GM19468 (cell line): Measurements from ENCODE around the gene PTPN13.

Source experiments
- ATAC-seq: cut with Tn5 transposase; IDR thresholded peaks from one replicate; pipeline ENCODE4 v1.9.1; 2021; ENCODE audit warnings: mild to moderate bottlenecking, moderate library complexity, moderate number of reproducible peaks; ENCODE audit not compliant: unreplicated experiment; ENCODE audit errors: extremely low read depth

The PTPN13 gene

GRCh38 chr4:86809809-86810208 is 215.7 kb downstream of the PTPN13 start:
- no peak for ATAC-seq

DNA sequence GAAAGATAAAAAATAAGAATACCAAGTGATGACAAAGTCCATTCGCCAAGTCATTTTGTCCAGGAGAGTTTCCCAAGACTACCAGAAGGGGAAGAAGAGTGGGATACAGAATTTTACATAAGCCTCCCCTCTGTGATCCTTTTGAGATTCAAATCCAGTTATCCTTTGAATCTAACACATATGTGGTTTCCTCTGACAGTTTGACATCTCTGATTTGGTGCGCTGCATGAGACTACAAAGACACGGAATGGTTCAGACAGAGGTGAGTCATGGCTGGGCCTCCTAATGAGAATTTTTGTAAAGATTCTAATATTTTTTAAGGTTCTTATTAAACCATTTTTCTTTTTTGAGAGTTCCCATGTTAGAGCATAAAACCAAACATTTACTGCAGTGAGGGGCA is 216.7 kb downstream of the PTPN13 start:
- ATAC-seq: no peak

DNA sequence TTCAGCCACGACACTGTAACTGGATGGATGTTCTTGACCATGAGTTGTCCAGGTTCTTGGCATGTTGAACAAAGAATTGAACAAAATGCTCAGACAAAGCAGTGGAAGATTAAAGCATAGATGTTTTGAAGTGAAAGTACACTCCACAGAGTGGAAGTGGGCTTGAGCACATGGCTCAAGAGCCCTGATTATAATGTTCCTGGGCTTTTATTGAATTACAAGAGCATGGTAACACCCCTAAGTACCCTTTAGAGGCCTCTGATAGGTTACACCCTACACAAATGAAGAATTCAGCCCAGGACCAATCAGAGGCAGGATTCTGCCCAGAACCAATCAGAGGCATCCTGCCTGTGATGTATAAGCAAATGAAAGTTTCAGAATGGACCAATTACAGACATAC is 221.5 kb downstream of the PTPN13 start:
- ATAC-seq: no peak

DNA sequence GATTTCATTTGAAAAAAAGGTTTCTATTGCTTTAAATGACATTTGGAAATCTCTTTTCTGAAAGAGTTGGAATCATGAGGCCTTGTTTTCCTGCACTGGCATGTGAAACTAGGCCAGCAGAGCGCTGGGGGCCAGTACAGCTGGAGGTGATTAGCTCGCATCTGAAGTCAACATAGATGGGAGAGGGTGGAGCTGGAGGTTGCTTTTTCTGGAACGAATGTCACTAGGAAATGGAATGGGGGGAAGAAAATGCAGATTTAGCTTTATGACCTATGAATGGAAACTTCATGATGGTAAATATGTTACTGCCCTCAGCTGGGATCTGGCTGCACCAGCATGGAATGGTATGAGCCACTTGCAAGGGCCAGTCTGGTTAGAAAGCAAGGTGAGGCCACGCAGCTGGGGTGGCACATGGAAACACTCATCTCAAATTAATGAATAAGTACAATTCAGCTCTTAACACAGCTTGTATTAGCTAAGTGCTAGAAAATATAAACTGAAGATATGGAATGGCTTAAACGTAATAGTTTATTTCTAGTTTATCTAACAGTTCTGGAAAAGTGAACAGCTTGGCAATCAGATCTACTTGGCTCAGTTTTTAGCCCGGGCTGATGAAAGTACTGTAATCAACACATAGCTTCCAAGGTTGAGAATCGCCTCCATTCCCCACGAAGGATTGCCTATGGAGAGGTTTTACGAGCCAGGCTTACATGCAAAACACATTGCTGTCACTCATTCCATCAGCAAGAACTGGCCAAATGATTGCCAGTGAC is 222.6 kb downstream of the PTPN13 start:
- no peak for ATAC-seq

GRCh38 chr4:86818211-86818610 is 224.1 kb downstream of the PTPN13 start:
- ATAC-seq: no peak

GRCh38 chr4:86818841-86819240 is 224.7 kb downstream of the PTPN13 start:
- ATAC-seq: no peak

DNA sequence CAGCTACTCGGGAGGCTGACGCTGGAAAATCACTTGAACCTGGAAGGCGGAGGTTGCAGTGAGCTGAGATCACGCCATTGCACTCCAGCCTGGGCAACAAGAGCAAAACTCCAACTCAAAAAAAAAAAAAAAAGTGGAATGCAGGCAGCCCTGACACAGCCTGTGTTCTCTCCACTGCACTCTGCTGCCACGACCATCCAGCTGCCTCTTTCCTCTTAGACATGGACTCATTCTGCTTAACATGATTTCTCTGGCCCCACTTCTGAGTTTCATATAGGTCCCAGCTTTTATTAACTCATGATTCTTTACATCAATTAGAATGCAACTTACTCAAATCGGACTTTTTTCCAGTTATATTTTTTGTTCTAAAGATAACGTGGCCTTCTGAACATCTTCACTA is 225.4 kb downstream of the PTPN13 start:
- no peak for ATAC-seq

- ATAC-seq: no peak
Observed at GRCh38 chr4:86821151-86821550, 227.0 kb downstream of the PTPN13 start.

GRCh38 chr4:86822136-86822535 is 228.0 kb downstream of the PTPN13 start:
- ATAC-seq: no peak

DNA sequence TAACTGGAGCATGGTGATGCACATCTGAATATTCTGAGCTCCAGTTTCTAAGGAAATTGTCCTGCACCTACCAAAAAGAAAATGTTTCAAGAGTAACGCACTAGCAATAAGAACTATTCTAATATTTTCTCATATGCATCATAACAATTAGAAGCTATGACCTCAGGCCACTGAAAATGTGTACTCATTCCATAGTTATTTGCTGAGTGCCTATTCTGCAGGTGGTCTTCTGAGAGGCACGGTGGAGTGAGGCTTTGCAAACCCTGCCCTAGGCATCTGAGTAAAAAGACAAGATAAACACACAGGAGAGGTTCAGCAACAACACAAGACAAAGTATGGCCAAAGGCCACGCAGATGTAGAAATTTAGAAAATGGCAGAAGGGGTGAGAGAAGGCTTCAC is 231.4 kb downstream of the PTPN13 start:
- ATAC-seq: no peak

- no peak for ATAC-seq
Observed at GRCh38 chr4:86831262-86832130, 237.4 kb downstream of the PTPN13 start.

- no peak for ATAC-seq
Observed at GRCh38 chr4:86833615-86834014, 239.5 kb downstream of the PTPN13 start.

GRCh38 chr4:86834901-86835300 is 240.8 kb downstream of the PTPN13 start:
- no peak for ATAC-seq

GRCh38 chr4:86835677-86836076 is 241.6 kb downstream of the PTPN13 start:
- ATAC-seq: no peak

DNA sequence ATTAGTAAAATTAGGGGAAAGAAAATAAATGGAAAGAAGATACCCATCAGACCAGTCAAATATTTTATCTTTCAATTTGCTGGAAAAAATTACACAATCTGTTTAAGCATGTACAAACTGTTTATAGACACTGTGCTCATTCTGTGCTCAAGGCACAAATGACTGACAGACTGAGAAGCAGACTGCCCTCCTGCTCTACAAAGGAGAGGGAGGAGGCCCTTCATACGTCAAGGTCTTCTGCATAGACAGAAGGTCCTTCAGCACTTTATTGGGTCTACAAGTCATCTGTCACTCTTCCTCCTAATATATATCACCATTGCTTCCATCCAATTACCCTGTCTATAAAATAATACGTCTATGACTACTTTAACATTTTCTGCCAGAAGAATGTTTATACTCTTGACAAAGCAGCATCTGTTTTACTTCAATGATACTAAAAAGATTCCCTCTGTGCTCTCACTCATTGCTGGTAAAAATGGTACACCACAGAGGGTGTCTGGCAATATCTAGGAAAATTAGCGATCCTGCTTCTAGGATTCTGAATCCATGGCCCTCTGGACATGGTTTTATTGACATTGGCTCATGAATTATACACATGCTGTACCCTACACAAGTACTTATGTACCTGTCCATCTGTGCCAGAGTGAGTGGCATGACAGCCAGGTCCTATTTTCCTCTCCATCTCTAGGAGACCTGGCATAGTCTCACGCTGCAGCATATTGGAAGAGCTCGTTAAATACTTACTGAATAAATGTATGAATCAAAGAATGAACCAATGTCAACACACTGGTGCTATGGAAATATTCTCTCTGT is 243.8 kb downstream of the PTPN13 start:
- ATAC-seq: no peak

- no peak for ATAC-seq
Observed at GRCh38 chr4:86840858-86841257, 246.7 kb downstream of the PTPN13 start.

DNA sequence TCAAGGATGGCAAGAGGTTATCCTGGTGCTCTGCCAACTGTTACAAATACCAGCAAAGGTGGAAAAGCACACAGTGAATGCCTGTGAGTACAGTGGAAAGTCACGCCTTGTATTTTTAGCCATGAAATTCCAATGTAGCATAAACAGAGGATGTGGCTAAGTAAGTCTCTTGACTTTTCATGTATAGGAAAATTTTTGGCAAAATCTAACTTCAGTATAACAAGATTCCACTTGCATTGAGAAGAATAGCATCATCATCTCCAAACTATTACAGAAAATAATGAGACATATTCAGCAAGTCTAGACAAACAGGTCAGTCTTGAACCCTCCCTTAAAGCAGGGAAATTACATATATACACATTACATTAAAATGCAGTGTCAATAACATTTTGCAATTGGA is 247.2 kb downstream of the PTPN13 start:
- ATAC-seq: no peak

GRCh38 chr4:86845593-86845992 is 251.5 kb downstream of the PTPN13 start:
- no peak for ATAC-seq

DNA sequence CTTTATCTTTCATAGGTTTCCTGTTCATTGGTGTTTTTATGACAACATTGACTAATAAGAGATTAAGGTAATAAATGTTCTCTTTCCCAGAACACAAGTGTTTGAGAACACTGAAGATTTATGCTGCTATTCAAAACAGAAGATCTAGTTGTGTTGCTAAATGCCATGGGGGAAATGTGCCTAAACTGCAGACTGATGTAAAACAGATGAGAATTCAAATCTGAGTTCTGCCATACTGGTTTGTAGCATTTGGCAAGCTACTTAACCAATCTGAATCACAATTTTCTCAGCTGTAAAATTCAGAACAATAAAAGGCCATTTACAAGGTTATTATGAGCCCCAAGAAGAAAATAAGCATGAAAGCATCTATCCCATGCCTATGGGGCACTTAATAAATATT is 252.8 kb downstream of the PTPN13 start:
- ATAC-seq: no peak

DNA sequence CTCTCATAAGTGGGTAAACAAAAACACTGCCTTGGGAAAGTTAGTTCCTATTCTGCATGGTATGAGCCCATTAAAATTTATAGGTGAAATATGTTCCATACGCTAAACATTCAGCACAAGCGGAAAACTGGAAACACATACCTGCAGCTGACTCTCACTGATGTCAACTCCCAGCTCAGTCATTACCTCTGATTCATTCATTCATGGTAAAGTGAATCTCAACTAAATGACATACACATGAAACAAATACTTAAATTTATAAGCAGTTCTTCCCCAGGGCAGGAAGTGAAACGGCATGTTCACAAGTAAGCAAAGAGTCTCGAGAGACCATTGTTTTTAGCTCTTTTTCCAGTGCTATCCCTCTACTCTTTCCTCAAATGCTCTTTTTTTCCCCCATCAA is 253.5 kb downstream of the PTPN13 start:
- ATAC-seq: no peak

DNA sequence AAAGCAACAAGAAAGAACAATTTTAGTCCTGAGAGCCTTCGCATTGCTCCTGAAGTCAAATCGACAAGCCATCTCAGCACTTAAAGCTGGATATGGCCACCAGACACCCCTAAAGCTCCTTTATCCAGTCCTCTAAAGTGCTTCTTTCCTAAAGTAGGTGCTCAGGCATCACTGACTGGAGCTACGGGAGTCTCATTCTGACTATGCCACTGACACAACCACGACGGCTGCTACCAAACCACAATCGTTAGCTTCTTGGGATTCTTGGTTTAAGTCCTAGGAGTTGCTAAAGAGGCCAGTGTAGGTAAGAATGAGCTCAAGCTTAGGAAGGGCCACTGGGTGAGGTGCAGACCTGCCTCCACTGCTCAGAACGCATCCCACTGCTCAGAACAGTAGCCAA is 254.0 kb downstream of the PTPN13 start:
- ATAC-seq: no peak
